Astrocyte of the spinal cord (primary cell): ENCODE results near the gene TRIM66.

Source experiments
- DNase-seq: peaks from one replicate; pipeline ENCODE4 v3.0.0; 2011; ENCODE audit warnings: low read depth, low spot score
- H3K4me3 ChIP-seq: 2 replicates; pipeline ENCODE4 v1.5.1; 2011; ENCODE audit warnings: low read depth, mild to moderate bottlenecking, low read length, moderate library complexity
- CTCF ChIP-seq: IDR thresholded peaks from 2 replicates; pipeline ENCODE4 v1.5.1; 2012; ENCODE audit warnings: low read depth, mild to moderate bottlenecking, low read length, inconsistent platforms
- in situ Hi-C: cut with HindIII; loops from 2 replicates; pipeline ENCODE4 v1.10.0; 2017; ENCODE audit warnings: low sequenced_read_pairs

Gene TRIM66

GRCh38 chr11:8597182-8597581, 85.3 kb downstream of the TRIM66 start:
- no peak for TF ChIP-seq CTCF
- DNase-seq: peak; percentile 30
- no peak overlapping the region for H3K4me3 ChIP-seq
- in situ Hi-C loops: no loop called here

GRCh38 chr11:8596504-8597046, 85.9 kb downstream of the TRIM66 start:
- TF ChIP-seq CTCF: no peak
- no peak overlapping the region for H3K4me3 ChIP-seq
- DNase-seq: no peak
- in situ Hi-C loops: no loop called here

GRCh38 chr11:8593935-8594909, 88.2 kb downstream of the TRIM66 start, which contains the start of gene STK33:
TSS of gene STK33 (minus strand) at chr11:8594228. CDS start at chr11:8474905, 119,323 bp downstream.
- peak; percentile 51 for DNase-seq
- TF ChIP-seq CTCF: no peak
- in situ Hi-C loops: no loop called here
- H3K4me3 ChIP-seq: peak within 1 kb of the TSS; percentile 58

DNA sequence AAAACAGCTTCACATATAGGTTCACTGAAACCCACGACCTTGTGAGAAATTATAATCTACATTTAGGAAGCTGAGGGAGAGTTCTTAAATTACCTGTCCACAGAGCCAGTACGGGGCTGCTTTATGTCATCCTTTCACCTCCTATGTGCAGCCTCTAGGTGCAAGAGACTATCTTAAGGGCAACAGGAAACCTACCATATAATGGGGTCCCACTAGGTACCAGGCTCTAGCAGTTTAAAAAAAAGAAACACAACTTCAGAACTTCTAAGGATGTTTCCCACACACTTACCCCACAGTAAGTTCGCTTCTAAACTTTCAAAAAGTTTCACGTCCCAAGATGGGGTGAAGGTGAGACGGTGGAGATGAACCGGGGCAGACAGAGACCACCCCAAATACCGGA, 89.0 kb downstream of the TRIM66 start:
- DNase-seq: no peak
- no peak for TF ChIP-seq CTCF
- in situ Hi-C loops: no loop called here
- H3K4me3 ChIP-seq: peak overlapping the region; percentile 58

DNA sequence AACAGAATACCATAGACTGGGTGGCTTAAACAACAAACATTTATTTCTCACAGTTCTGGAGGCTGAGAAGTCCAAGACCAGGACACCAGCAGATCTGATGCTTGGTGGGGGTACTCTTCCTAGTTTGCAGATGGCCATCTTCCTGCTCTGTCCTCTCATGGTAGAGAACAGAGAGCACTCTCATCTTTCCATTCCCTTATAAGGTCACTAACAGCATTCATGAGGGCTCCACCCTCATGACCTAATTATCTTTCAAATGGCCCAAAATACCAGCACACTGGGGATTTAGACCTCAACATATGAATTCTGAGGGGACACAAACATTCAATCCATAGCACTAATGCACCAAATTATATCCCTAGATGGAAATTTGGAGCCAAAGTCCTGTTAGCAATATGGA, 94.5 kb downstream of the TRIM66 start:
- in situ Hi-C loops: no loop called here
- no peak for TF ChIP-seq CTCF

DNA sequence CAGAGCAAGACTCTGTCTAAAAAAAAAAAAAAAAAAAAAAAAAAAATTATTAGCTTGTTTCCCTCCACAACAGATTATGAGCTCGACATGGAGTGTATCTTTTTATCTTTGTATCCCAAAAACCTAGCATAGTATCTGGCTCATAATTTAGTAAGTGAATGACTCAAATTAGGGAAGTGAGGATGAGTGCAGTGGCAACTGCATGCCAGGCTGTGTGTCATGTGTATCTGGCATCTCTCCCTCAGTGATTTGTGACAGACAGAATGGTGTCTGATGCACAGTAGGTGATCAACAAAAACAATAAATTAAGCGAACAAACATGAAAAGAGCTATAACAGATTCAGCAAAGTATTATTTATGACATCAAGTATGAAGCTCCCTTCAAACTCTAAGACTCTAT, 95.7 kb downstream of the TRIM66 start:
- no peak overlapping the region for H3K4me3 ChIP-seq
- TF ChIP-seq CTCF: no peak
- no peak for DNase-seq
- in situ Hi-C loops: no loop called here

More for the DNA sequence above, 94.5 kb downstream of the TRIM66 start:
- no peak overlapping the region for H3K4me3 ChIP-seq
- no peak for DNase-seq
